Dermis microvascular lymphatic vessel endothelial cell (primary cell): ENCODE data around the gene PDCD4. TPM values are rescaled to one million over a fixed set of nuclear protein-coding genes. Genes with fewer than 3 reads are reported as not detected.
"Not testable (repeated sequence)": the region's sequence is repeated elsewhere in the genome, so short reads cannot be mapped to it uniquely, and the experiment has no call there.

Experiments
- DNase-seq, 2 donors: peaks; one replicate each; pipeline versions ENCODE4 v3.0.0 to v3.0.0-alpha.2; 2010; ENCODE audit warnings: low read depth in 2 of 2
- total RNA-seq: library from RNA; depleted of rRNA; stranded (reverse); fragments of >200 nt; gene quantifications from 2 replicates; pipeline ENCODE4 v1.2.1, GENCODE V29; 2014

Gene PDCD4
- total RNA-seq, 1 donor from 2014 or later: 72.4 TPM

GRCh38 chr10:110861476-110861875 lies 10.3 kb upstream of the PDCD4 start:
- DNase-seq: no peak

GRCh38 chr10:110861930-110862649 lies 9.6 kb upstream of the PDCD4 start:
- DNase-seq: no peak

DNA sequence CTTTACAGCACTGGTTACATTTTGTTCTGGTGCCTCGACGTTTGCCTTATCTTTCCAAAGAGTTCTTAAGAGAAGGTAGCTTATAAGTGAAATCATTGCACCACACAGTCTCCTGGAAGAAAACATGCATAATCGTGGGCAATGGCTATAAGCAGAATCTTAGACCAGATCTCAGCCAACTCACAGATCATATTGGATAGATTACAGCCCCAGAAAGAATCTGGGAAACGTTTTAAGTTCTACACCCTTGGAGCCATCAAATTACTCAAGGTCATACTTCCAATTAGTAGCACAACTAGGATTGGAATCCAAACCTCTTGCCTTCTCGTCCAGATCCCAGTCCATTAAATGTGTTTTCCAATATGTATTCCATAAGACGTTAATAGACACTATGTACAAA lies 8.8 kb upstream of the PDCD4 start:
- no peak for DNase-seq

DNA sequence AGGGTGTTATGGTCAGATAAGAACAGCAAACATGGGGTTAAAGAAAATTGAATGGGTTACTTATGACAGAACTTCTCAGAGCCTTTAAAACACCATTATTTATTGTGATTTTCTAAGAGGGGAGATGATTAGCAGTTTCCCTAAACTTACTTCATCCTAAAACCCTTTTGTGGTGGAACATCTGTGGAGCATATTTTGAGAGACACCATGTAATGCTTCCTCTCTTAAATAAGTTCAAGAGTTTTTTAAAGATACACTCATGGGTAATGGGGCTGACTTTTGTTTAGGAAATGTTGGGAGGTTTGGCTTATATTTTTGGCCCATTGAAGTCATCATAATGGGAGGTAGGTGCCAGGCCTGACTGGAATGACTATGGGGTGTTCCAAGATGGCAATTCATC lies 8.4 kb upstream of the PDCD4 start:
- DNase-seq: no peak

GRCh38 chr10:110863956-110864355 lies 7.8 kb upstream of the PDCD4 start:
- no peak for DNase-seq

DNA sequence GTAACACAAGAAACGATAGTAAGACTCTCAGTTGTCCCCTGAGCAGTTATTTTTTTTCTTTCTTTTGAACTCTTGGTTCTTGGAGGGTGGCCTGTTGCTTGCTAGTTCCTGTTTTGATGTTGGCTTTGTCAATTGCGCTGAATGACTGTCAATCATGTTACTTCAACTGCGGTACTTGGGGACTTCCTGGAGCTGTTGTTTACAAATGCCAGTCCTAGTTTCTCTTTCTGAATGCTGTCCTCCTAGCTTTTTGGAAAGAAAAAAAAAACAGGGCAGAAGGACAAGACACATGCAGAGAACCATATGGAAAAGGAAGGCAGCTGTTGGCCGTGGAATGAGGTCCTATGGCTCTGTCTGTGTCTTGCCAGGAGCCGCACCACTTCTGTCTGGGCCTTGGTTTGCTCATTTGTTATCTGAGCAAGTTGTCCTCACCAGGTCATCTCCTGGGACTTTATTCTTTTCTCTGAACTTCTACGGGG lies 7.0 kb upstream of the PDCD4 start:
- DNase-seq: no peak

DNA sequence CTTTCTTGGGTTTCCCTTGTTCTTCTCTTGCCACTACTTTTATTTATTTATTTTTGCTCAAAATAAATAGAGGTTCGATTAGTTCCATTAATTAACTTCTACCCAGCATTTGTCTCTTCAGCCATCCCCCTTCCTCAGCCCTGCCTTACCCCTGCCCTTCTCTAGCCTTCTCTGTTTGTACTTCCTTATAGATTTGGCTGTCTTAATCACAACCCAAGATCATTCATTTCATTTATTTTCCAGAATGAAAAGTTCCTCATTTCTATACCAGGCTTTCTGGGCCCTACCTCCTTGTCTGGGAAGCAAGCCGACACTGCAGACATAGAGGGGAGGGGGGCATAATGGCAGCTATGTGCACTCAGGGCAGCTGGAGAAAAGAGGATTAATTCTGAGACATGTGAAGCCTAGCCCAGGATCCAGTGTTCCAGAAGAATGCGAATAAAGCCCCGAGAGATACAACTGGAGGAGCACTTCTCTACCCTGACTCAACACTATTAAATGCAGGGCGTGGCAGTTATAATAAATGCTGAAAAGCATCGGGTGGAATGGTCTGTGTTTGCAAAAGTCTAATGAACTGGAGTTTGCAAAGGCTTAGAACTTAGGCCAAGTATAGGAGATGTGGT lies 6.4 kb upstream of the PDCD4 start:
- DNase-seq: no peak

DNA sequence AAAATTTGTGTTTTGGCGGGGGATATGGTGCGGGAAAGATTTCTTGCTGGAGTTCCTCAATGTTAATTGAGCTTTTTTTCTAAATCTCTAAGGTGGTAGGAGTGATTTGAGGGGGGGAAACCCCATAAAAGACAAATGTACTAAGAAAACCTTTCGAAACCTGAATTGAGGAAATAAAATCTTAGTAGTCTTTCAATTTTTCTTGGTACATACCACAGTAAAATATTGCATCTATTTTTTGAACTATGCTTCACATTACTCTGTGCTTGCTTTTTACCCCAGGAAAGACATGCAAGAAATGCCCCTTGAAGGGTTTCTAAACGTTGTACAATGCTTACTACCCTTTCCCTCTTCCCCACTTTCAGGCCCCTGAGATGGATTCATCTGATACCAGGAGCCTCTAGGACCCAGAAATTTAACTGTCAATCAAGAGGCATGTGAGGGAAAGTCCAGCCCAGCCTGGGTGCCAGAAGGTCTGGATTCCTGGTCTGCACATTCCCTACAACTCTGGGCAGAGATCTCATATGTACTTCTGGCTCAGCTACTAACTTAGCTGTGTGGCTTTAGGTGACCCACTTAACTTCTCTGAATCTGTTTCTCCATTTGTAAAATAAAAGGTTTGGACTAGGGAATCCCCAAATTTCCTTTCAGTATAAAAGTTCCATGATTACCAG lies 5.8 kb upstream of the PDCD4 start:
- no peak for DNase-seq

GRCh38 chr10:110867011-110867806 lies 4.5 kb upstream of the PDCD4 start:
- DNase-seq: not testable (repeated sequence)

- DNase-seq: no peak
These were observed 3.8 kb upstream of the PDCD4 start for GRCh38 chr10:110867807-110868465.

DNA sequence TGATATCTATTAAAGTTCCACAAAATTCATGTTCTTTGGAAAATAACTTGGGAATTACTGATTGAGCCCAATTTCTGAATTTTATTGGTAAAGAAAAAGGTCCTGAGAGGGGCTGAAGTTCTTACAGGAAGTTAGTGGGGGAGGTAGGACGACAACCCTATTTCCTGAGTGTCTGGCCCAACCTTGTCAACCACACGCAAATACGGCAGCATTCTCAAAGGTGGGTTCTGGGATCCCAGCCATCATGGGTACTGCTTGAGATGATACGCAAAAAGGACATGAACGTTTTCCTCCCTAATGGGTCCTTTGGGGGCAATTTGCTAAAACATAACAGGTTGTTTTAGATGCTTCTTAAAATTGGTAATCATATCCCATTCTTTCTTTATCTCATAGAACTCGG lies 2.7 kb upstream of the PDCD4 start:
- DNase-seq: no peak

DNA sequence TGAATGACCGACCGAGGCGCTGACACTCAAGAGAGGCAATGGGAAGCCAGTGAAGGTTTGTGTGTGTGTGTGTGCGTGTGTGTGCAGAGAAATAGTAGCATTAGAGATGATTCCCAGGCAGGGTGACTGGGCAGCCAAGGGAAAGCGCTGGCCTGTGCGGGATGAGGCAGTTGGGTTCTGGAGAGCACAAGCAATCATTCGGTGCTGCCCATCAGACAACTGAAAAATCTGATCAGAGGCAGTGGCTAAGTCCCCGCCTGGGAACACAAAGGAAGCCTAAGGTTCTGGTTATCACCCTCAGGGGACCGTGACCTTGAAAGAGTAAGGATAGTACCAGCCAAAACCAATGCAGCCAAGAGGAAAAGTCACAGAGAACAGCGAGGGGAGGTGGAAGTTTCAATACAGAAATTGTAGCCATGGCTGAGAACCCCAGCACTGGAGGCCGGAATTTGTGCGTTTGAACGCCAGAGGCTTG lies 868 bp upstream of the PDCD4 start:
- DNase-seq: no peak

DNA sequence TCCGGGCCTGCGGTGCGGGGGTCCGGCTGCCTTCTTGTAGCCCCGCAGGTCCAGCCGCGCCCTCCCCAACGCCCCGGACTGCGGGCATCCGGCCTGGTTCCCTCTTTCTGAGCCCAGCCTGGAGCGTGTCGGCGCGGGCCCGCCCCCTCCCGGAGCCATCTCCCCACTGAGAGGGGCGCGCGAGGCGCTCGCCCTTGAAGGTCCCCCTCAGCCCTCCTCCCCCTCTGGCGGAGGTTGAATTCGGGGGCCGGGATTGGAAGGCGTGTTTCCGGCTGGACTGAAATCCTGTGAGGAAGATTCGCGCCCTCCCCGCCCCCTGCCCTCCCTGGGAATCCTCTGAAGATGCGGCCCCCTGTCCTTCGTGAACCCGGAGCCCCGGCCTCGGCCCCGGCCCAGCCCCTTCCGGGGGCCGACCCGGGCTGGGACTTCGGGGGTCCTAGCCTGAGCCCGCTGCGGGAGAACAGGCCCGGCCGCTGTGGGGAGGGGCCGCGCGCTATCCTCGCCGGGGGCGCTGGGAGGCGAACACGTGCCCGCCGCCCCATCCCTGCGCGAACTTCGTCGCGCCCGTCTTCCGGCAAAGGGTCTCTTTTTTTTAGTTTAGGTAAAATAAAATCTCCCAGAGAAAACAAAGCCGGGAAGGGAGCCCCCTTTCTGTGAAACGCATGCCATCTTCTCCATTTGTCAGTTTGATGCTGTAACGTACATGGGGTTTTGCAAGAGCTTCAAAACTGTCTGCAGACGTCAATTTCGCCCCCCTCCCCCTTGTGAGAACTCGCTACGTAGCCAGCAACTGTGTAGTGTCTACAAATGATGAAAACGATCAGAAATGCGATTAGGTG lies 636 bp downstream of the PDCD4 start:
- peak; percentile 33 to 72 for DNase-seq

DNA sequence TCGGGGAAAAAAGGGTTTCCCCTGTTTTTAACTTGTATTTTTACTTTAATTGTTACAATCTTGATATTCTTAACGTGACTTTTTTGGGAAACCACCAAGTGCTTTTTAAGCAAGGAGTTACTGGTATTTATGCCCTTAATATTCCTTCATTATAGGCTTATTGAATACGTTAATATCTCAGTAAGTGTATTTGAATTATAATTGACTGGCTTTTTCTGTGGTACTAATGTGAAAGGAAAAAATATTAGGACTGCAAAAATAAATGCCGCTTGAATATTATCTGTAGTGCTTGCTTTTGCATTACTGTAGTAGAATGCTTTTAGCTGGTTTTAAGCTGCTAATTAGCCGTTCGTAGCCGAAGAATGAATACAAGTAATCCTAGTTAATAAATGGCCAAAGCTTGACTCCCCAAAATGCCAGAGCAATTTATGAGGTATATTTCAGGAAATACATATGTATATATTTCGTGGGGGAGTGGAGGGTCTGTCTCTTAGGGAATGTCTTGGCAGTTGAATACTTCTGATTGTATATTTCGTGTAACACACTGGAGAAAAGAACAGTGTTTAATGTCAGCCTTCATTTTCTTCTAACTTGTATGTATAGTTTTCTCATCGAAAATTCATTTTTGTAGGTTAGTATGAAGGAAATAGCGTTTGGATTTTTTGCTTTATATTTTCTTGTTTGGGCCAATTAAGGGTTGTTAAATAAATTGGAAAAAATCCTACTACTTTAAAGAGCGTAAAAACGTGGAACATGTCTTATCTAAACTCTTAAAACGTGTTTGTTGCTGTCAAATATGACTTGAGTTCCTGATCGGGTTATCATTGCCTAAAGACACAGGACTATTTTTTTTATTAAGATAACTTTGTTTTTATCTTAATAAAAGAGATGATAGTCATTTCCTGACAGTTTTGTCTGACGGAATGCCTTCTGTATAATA lies 1.5 kb downstream of the PDCD4 start:
- DNase-seq: no peak

DNA sequence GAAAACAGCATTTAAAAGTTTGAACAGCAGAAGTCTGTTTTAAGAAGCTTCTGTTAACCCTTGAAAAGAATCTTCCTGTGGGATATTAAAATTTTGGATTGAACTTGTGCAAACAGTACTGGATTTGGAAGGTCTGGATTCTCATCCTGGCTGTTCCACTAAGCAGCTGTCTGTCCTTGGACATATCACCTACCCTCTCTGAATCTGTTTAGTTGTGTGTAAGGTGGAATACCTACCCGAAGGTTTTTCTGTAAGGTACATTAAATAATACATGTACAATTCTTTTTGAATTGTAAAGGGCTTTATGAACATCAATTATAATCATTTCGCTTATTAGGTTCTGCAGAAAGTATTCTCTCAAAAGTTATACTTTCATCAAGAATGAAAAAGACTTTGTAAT lies 2.2 kb downstream of the PDCD4 start:
- DNase-seq: no peak

- no peak for DNase-seq
These were observed 4.3 kb downstream of the PDCD4 start for GRCh38 chr10:110876000-110876399.

DNA sequence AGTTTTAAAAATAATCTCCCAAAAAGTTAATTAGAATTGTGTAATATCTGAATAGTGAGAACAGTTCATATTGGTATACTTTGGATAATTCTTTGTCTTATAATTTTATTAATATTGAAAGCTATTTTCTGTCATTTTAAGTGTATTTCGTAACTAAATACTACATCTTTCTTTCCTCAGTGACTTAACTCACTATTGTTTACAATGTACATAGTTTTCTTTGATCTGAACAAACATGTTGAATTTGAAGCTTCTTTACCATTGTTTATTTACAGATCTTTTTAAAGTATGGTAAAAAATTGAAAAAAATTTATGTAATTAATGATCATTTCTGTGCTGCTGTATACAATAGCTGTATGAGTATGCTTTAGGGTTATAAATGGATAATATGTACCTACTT lies 5.1 kb downstream of the PDCD4 start:
- no peak for DNase-seq

- no peak for DNase-seq
These were observed 8.3 kb downstream of the PDCD4 start for GRCh38 chr10:110880012-110880411.

DNA sequence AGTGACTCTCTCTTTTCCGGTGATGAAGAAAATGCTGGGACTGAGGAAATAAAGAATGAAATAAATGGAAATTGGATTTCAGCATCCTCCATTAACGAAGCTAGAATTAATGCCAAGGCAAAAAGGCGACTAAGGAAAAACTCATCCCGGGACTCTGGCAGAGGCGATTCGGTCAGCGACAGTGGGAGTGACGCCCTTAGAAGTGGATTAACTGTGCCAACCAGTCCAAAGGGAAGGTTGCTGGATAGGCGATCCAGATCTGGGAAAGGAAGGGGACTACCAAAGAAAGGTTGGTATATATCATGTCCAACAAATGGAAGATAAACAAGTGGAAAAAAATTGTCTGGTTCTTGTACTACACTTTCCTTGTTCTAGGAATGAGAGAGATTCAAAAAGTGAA lies 9.5 kb downstream of the PDCD4 start:
- DNase-seq: no peak
